CD14-positive monocyte (primary cell): ENCODE measurements around the gene SNX21. TPM values are rescaled to one million over a fixed set of nuclear protein-coding genes. Genes with fewer than 3 reads are reported as not detected.

Source experiments
- DNase-seq, 3 donors: peaks; one replicate each; pipeline ENCODE4 v3.0.0-alpha.2; 2011 to 2022
- H2AFZ ChIP-seq: 2 replicates; pipeline ENCODE4 v1.6.0; 2012; ENCODE audit warnings: mild to moderate bottlenecking, low read depth, low read length, inconsistent platforms; ENCODE audit not compliant: insufficient read depth, poor library complexity, severe bottlenecking
- H3K27ac ChIP-seq, 2 donors: 1 replicate in 1 of 2; 2 replicates in 1 of 2; pipeline ENCODE4 v1.5.1; 2012 to 2013; ENCODE audit warnings: low read length in 2 of 2, control low read depth in 1 of 2, inconsistent platforms in 1 of 2, low read depth in 1 of 2, mild to moderate bottlenecking in 1 of 2
- H3K27me3 ChIP-seq, 2 donors: one replicate each; pipeline versions ENCODE4 v1.6.0 to v1.6.1; 2011 to 2013; ENCODE audit warnings: low read length in 2 of 2; ENCODE audit not compliant: control insufficient read depth in 2 of 2, insufficient read depth in 2 of 2
- H3K36me3 ChIP-seq, 2 donors: replicated peaks in 1 of 2; 1 replicate in 1 of 2; 2 replicates in 1 of 2; pipeline versions ENCODE4 v1.5.1 to v1.6.1; 2012 to 2013; ENCODE audit warnings: low read length in 2 of 2, control low read depth in 1 of 2, inconsistent platforms in 1 of 2, mild to moderate bottlenecking in 1 of 2; ENCODE audit not compliant: insufficient read depth in 2 of 2, control insufficient read depth in 1 of 2
- H3K4me1 ChIP-seq, 2 donors: 1 replicate in 1 of 2; 2 replicates in 1 of 2; pipeline versions ENCODE4 v1.5.1 to v1.6.1; 2012 to 2013; ENCODE audit warnings: low read length in 2 of 2, control low read depth in 1 of 2, inconsistent platforms in 1 of 2, mild to moderate bottlenecking in 1 of 2, moderate library complexity in 1 of 2; ENCODE audit not compliant: insufficient read depth in 2 of 2, control insufficient read depth in 1 of 2
- H3K4me2 ChIP-seq: replicated peaks from 2 replicates; pipeline ENCODE3; 2012; ENCODE audit warnings: low read length, moderate library complexity, mild to moderate bottlenecking; ENCODE audit not compliant: poor library complexity, severe bottlenecking; ENCODE audit errors: extremely low read depth
- H3K4me3 ChIP-seq, 3 experiments: fragments of 200-600 bp in 1 of 3; sonication (generic) in 1 of 3; replicated peaks in 1 of 3; 1 replicate in 2 of 3; 2 replicates in 1 of 3; pipeline ENCODE4 v1.5.1; 2011 to 2013; ENCODE audit warnings: low read length in 3 of 3, mild to moderate bottlenecking in 3 of 3, control low read depth in 2 of 3, low read depth in 2 of 3, inconsistent platforms in 1 of 3, moderate library complexity in 1 of 3
- H3K79me2 ChIP-seq: 2 replicates; pipeline ENCODE4 v1.6.0; 2012; ENCODE audit warnings: mild to moderate bottlenecking, control low read depth, inconsistent platforms, low read length, moderate library complexity; ENCODE audit not compliant: insufficient read depth
- H3K9ac ChIP-seq: 2 replicates; pipeline ENCODE4 v1.6.0; 2017; ENCODE audit warnings: low read length, mild to moderate bottlenecking; ENCODE audit not compliant: insufficient read depth, poor library complexity, severe bottlenecking
- H3K9me3 ChIP-seq, 2 donors: replicated peaks in 1 of 2; 1 replicate in 1 of 2; 2 replicates in 1 of 2; pipeline versions ENCODE4 v1.5.1 to v1.6.1; 2012 to 2013; ENCODE audit warnings: low read length in 2 of 2, control low read depth in 1 of 2; ENCODE audit not compliant: control insufficient read depth in 1 of 2, insufficient read depth in 1 of 2
- H4K20me1 ChIP-seq: 2 replicates; pipeline ENCODE4 v1.6.0; 2012; ENCODE audit warnings: mild to moderate bottlenecking, low read length, control low read depth, moderate library complexity; ENCODE audit not compliant: insufficient read depth
- H3K27ac Mint-ChIP-seq, 7 donors: one replicate each; pipeline ENCODE4 v1.8.0; 2020; ENCODE audit warnings: mild to moderate bottlenecking in 7 of 7, mixed read lengths in 7 of 7, moderate library complexity in 6 of 7, inconsistent platforms in 2 of 7
- H3K27me3 Mint-ChIP-seq, 3 donors: one replicate each; pipeline ENCODE4 v1.8.0; 2021 to 2022; ENCODE audit warnings: low read depth in 3 of 3, mild to moderate bottlenecking in 3 of 3, mixed read lengths in 3 of 3, moderate library complexity in 3 of 3, inconsistent platforms in 1 of 3
- H3K36me3 Mint-ChIP-seq, 2 donors: one replicate each; pipeline ENCODE4 v1.8.0; 2020; ENCODE audit warnings: mixed read lengths in 2 of 2, inconsistent platforms in 1 of 2, mild to moderate bottlenecking in 1 of 2
- H3K4me1 Mint-ChIP-seq: one replicate; pipeline ENCODE4 v1.8.0; 2020; ENCODE audit warnings: mild to moderate bottlenecking, mixed read lengths
- H3K4me3 Mint-ChIP-seq, 2 donors: one replicate each; pipeline ENCODE4 v1.8.0; 2020; ENCODE audit warnings: mild to moderate bottlenecking in 2 of 2, mixed read lengths in 2 of 2, moderate library complexity in 1 of 2
- H3K9me3 Mint-ChIP-seq, 7 donors: one replicate each; pipeline ENCODE4 v1.8.0; 2020 to 2022; ENCODE audit warnings: mixed read lengths in 7 of 7, mild to moderate bottlenecking in 6 of 7, moderate library complexity in 6 of 7, inconsistent platforms in 2 of 7
- CTCF ChIP-seq: fragments of 200-600 bp; IDR thresholded peaks from one replicate; pipeline ENCODE4 v1.8.0; 2022; ENCODE audit warnings: antibody characterized with exemption, mild to moderate bottlenecking
- WGBS: methylation state at CpG from one replicate; pipeline ENCODE4 v1.1.5; 2013; ENCODE audit warnings: missing lambda C conversion rate; ENCODE audit not compliant: insufficient coverage; 5-methylcytosine and 5-hydroxymethylcytosine counted together
- intact Hi-C, 2 donors: fragments of 100-400 bp; cut with micrococcal nuclease; formaldehyde crosslinking; loops; one replicate each; pipeline versions ENCODE4 v1.15.0 to v1.15.1; 2023
- polyA plus RNA-seq, 3 donors: library from polyadenylated mRNA; depleted of rRNA in 1 of 3; unstranded in 2 of 3; stranded (reverse) in 1 of 3; fragments of 300-500 nt in 2 of 3; fragments of >200 nt in 1 of 3; fragmentation: Illumina TruSeq in 2 of 3; gene quantifications; 1 replicate in 2 of 3; 2 replicates in 1 of 3; pipeline ENCODE4 v1.2.3, GENCODE V29; 2012 to 2021

The SNX21 gene
- polyA plus RNA-seq, 3 donors = 11.2 to 16.9 (median 12.7) TPM

- Histone ChIP-seq H3K9me3 (no peaks in the 10 kb centered on the region), H3K36me3 (peaks cover 29 to 44% of the 10 kb centered on the region in 2 donors), H4K20me1 (peaks cover 9% of the 10 kb centered on the region), H3K4me3 (no peak overlapping the region), H3K4me1 (peaks cover 28 to 39% of the 10 kb centered on the region in 2 donors), H3K27me3 (no peaks in the 10 kb centered on the region), H3K9ac (no peak overlapping the region), H3K27ac (peak overlapping the region in 1 of 2 donors; percentile 13), H3K79me2 (peaks cover 43% of the 10 kb centered on the region), H2AFZ (no peak overlapping the region), H3K4me2 (no peak overlapping the region)
- Mint-ChIP-seq H3K9me3 (no peaks in the 10 kb centered on the region), H3K36me3 (peaks cover 38 to 47% of the 10 kb centered on the region in 2 donors), H3K27ac (peak overlapping the region; percentile 25 to 81 (median 61)), H3K27me3 (no peaks in the 10 kb centered on the region), H3K4me1 (peaks cover 33% of the 10 kb centered on the region), H3K4me3 (no peak overlapping the region)
- no peak for DNase-seq
- WGBS = 87% methylated on average over 9 of the region's 9 CpGs
- TF ChIP-seq CTCF = no peak
- intact Hi-C loops = no loop called here
Observed at GRCh38 chr20:45883100-45883469, 49.5 kb downstream of the SNX21 start.

GRCh38 chr20:45886590-45887345 lies 53.2 kb downstream of the SNX21 start:
- no peak overlapping the region for H3K4me3 Mint-ChIP-seq
- peaks cover 24 to 36% of the 10 kb centered on the region in 2 donors for H3K36me3 ChIP-seq
- no peaks in the 10 kb centered on the region for H3K27me3 ChIP-seq
- H3K4me1 ChIP-seq = peaks cover 37 to 46% of the 10 kb centered on the region in 2 donors
- H2AFZ ChIP-seq = no peak overlapping the region
- H3K79me2 ChIP-seq = peaks cover 48% of the 10 kb centered on the region
- no peaks in the 10 kb centered on the region for H3K9me3 ChIP-seq
- H3K9ac ChIP-seq = no peak overlapping the region
- H3K4me2 ChIP-seq = no peak overlapping the region
- intact Hi-C loops = loop anchor here in 1 of 2 donors (5.0 kb wide), 1 partner anchor 46 kb away; the partner anchor contains the start of gene PCIF1
- H3K27me3 Mint-ChIP-seq = no peaks in the 10 kb centered on the region
- no peak overlapping the region for H3K27ac ChIP-seq
- DNase-seq = no peak
- H3K27ac Mint-ChIP-seq = peak overlapping the region in 1 of 7 donors; percentile 52
- peaks cover 31 to 40% of the 10 kb centered on the region in 2 donors for H3K36me3 Mint-ChIP-seq
- H3K9me3 Mint-ChIP-seq = peaks cover 0 to 2% (median 0%) of the 10 kb centered on the region in 7 donors
- H3K4me3 ChIP-seq = no peak overlapping the region
- TF ChIP-seq CTCF = no peak
- peaks cover 34% of the 10 kb centered on the region for H3K4me1 Mint-ChIP-seq
- 98% methylated on average over 14 of the region's 19 CpGs for WGBS
- H4K20me1 ChIP-seq = peaks cover 9% of the 10 kb centered on the region
